GM12891 (cell line): Measurements from ENCODE around the gene KAT2B.

Source experiments
- PAX5 ChIP-seq: IDR thresholded peaks from 2 replicates; pipeline ENCODE4 v1.6.1; 2011; ENCODE audit warnings: low read length, moderate library complexity, mild to moderate bottlenecking; ENCODE audit not compliant: insufficient read depth, severe bottlenecking
- POLR2A ChIP-seq: IDR thresholded peaks from 2 replicates; pipeline ENCODE4 v1.6.1; 2011; ENCODE audit warnings: low read depth, low read length, control low read depth
- POLR2AphosphoS5 ChIP-seq: IDR thresholded peaks from 2 replicates; pipeline ENCODE4 v1.6.1; 2011; ENCODE audit warnings: low read depth, low read length, control low read depth
- TAF1 ChIP-seq: IDR thresholded peaks from 2 replicates; pipeline ENCODE4 v1.6.1; 2011; ENCODE audit warnings: low read depth, low read length, control low read depth

DNA sequence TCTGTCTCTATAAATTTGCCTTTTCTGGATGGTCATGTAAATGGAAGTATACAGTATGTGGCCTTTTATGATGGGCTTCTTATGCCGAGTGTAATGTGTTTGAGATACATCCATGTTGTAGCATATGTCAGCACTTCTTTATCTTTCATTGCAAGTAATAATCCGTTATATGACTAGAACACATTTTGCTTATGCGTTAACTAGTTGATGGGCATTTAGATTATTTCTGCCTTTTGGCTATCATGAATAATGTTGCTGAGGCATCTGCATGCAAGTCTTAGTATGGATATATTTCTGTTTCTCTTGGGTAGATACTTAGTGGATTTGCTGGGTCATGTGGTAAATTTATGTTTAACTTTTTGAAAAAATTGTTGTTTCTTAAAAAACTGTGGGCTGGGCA, 19.7 kb downstream of the KAT2B start:
- TF ChIP-seq POLR2A = no peak
- no peak for TF ChIP-seq POLR2AphosphoS5
- TF ChIP-seq TAF1 = no peak
- TF ChIP-seq PAX5 = no peak
